Effector memory CD4-positive, alpha-beta T cell (primary cell): Measurements from ENCODE around the gene GABRA6.
"Not testable (repeated sequence)": the region's sequence is repeated elsewhere in the genome, so short reads cannot be mapped to it uniquely, and the experiment has no call there.

Experiments used
- DNase-seq, 3 donors: peaks; one replicate each; pipeline ENCODE4 v3.0.0-alpha.2; 2020
- H3K27ac ChIP-seq: 2 replicates; pipeline ENCODE4 v1.7.0; 2013; ENCODE audit warnings: mild to moderate bottlenecking, low read length, moderate library complexity; ENCODE audit not compliant: insufficient read depth, poor library complexity, severe bottlenecking
- H3K27me3 ChIP-seq: replicated peaks from 2 replicates; pipeline ENCODE4 v1.7.0; 2013; ENCODE audit warnings: mild to moderate bottlenecking, low read length; ENCODE audit not compliant: insufficient read depth, control insufficient read depth, poor library complexity, severe bottlenecking
- H3K36me3 ChIP-seq: 2 replicates; pipeline ENCODE4 v1.7.0; 2013; ENCODE audit warnings: mild to moderate bottlenecking, low read length, moderate library complexity; ENCODE audit not compliant: control insufficient read depth, insufficient read depth
- H3K4me1 ChIP-seq: 2 replicates; pipeline ENCODE4 v1.7.0; 2013; ENCODE audit warnings: low read length, mild to moderate bottlenecking; ENCODE audit not compliant: control insufficient read depth, insufficient read depth, poor library complexity, severe bottlenecking
- H3K4me3 ChIP-seq: 2 replicates; pipeline ENCODE4 v1.7.0; 2013; ENCODE audit warnings: low read length, low read depth, mild to moderate bottlenecking; ENCODE audit not compliant: insufficient read depth, poor library complexity, severe bottlenecking
- H3K9me3 ChIP-seq: 2 replicates; pipeline ENCODE4 v1.7.0; 2013; ENCODE audit warnings: mild to moderate bottlenecking, low read length, moderate library complexity; ENCODE audit not compliant: control insufficient read depth
- total RNA-seq, 3 donors: gene quantifications; one replicate each; lab custom pipeline; 2026; lab: John Stamatoyannopoulos, UW

Gene GABRA6
- total RNA-seq: 0 reads per million in 3 donors

DNA sequence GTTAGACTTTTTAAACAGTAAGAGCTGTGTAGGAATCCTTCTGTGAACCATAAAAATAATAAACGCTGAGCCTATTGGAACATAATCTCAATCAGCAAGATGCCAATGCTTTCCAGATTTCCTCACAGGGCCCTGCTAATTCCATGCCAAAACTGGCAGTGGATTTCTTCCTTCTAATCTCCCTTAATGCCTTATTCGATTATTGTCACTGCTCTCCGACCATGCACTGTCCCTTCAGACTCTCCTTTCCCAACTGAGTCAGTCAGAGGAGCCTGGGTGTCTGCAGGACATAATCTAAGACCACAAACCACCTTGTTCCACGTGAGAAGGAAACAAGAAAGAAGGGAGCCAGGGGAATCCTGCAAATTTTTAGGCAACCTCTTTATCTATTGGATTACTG, at the start of gene GABRA6:
Gene GABRA6 (plus strand): TSS at position 261 of the 400 bp plus-strand sequence. CDS start 269 bp downstream, outside the sequence.
- Histone ChIP-seq H3K4me1 (no peaks in the 10 kb centered on the region), H3K36me3 (no peaks in the 10 kb centered on the region), H3K9me3 (peaks cover 4% of the 10 kb centered on the region), H3K27me3 (no peaks in the 10 kb centered on the region), H3K27ac (no peak within 1 kb of the TSS), H3K4me3 (no peak within 1 kb of the TSS)
- DNase-seq: no peak

DNA sequence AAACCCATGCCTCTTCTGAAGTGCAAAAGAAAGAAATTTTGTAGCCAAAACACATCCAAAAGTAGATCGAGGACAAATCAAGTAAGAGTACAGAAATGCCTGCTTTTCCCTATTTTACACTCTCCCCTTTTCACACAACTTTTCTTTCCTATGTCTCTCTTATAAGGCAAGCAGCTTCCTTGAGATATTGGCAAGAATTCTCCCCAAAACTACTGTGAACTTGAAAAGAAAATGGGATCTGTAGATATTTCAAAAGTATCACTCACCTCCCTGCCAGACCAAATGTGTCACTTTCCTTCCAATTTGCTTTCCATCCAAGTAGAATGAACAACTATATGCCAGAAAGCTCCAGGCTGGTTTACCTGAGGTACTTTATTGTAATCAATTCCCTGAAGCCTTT, 47.9 kb upstream of the GABRA6 start:
- Histone ChIP-seq H3K27me3 (no peaks in the 10 kb centered on the region), H3K4me3 (no peak overlapping the region), H3K27ac (no peak overlapping the region), H3K4me1 (no peaks in the 10 kb centered on the region), H3K9me3 (no peaks in the 10 kb centered on the region), H3K36me3 (no peaks in the 10 kb centered on the region)
- no peak for DNase-seq

DNA sequence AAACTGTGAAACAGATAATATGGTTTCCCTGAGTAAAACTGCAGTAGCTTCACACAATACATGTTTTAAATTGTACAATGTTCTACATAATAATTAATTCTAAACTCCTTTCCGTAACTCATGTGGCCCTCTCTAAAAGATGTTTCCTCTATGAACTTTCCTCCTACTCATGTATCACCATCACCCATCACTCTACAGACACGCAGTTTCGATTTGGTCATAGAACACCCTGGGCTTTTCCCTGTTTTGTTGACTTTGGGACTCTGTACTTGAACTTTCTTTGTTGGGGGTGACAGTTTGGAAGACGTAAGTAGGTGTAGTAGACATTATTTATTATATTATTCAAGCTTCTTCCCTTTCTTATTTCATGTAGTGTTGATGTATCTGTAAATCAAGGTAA, 44.1 kb upstream of the GABRA6 start:
- Histone ChIP-seq H3K27ac (no peak overlapping the region), H3K4me1 (no peaks in the 10 kb centered on the region), H3K4me3 (no peak overlapping the region), H3K36me3 (no peaks in the 10 kb centered on the region), H3K27me3 (no peaks in the 10 kb centered on the region), H3K9me3 (no peaks in the 10 kb centered on the region)
- DNase-seq: no peak

DNA sequence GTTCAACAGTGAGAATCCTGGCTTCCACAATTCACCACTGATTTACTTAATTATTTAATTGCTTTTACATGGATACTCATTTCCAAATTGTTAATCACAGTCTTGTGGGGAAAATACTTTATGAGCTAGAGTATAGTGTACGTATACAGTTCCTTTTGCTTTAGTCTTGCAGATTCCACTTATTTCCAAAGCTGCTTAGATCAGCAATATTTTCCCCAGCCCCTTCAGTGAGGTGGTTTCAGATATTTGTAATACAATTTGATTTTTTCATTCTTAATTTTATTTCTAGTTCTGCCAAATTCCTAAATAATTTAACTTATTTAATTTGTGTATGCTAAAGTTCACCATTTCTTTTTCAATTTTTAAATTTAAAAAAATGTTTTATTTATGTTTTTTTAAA, 40.3 kb upstream of the GABRA6 start:
- Histone ChIP-seq H3K4me1 (no peaks in the 10 kb centered on the region), H3K9me3 (no peaks in the 10 kb centered on the region), H3K36me3 (no peaks in the 10 kb centered on the region), H3K4me3 (no peak overlapping the region), H3K27ac (no peak overlapping the region), H3K27me3 (no peaks in the 10 kb centered on the region)
- DNase-seq: no peak

DNA sequence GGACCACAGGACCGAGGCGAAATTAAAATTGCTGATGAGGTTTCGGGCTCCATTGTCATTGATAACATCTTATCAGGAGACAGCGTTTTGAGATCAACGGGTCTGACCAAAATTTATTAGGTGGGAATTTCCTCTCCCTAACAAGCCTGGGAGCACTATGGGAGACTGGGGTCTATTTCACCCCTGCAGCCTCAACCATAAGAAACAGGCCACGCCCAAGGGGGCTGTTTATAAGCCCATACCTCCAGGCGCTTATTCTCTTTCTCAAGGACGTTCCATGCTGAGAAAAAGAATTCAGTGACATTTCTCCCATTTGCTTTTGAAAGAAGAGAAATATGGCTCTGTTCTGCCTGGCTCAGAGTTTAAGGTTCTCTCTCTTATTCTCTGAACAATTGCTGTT, 33.6 kb upstream of the GABRA6 start:
- not testable (repeated sequence) for DNase-seq, H3K27ac ChIP-seq, H3K27me3 ChIP-seq, H3K36me3 ChIP-seq, H3K4me1 ChIP-seq, H3K4me3 ChIP-seq, H3K9me3 ChIP-seq

DNA sequence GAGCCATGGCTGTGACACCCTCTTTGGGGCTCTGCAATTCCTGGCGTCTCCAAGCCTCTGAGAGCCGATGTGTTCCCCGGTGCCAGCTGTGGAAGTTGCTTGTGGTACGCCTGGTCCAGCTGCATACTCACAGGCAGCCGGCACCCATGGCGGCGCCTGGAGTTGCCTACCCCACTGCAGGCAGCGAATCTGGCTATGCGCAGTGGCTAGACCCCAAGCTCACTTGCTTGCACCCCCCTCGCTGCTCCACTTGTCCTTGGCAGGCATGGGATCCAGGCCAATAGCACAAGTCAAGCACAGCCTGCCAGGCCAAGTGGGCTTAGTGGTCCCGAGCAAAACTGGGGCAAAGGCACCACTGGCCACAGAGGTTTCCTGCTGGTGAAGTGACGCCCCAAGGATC, 24.7 kb upstream of the GABRA6 start:
- Histone ChIP-seq H3K36me3 (no peaks in the 10 kb centered on the region), H3K4me1 (no peaks in the 10 kb centered on the region), H3K27ac (no peak overlapping the region), H3K4me3 (no peak overlapping the region), H3K27me3 (no peaks in the 10 kb centered on the region), H3K9me3 (no peaks in the 10 kb centered on the region)
- no peak for DNase-seq

DNA sequence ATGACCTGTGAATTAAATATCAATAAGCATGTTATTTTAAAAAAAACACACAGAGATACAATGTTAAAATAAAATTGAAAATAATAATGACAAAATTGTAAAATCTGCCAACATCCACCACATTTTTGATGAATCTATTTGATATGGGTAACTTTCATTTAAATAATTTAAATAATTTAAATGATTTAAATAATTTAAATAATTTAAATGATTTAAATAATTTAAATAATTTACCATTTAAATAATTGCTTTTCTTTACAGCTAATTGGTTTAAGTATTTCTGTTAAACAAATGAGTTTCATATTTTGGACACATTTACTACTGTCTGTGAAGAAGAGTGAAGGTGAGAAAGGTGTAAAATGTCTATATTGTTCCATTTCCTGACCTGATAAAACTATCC, 22.1 kb upstream of the GABRA6 start:
- no peaks in the 10 kb centered on the region for H3K4me1 ChIP-seq
- no peak for DNase-seq
- no peaks in the 10 kb centered on the region for H3K9me3 ChIP-seq
- H3K27ac ChIP-seq: no peak overlapping the region
- no peaks in the 10 kb centered on the region for H3K27me3 ChIP-seq
- no peak overlapping the region for H3K4me3 ChIP-seq
- H3K36me3 ChIP-seq: no peaks in the 10 kb centered on the region

DNA sequence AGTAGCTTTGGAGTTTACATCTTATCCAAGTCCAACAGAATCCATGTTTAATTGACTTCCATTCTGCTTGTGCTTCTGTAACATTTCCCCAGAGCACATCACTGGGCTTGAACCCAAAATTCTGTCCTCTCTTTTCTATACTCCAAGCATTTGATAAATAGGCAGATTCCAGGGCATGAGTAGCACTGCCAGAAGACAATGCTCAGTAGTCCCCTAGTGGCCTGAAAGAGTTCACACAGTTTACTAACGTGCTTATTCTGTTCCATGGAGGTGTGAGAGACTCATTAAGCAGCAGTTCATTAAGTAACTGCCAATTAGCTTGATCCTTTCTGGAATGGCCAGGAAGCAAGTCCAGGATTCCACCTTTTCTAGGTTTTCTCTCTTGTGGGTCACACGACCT, 9.4 kb upstream of the GABRA6 start:
- H3K36me3 ChIP-seq: no peaks in the 10 kb centered on the region
- no peaks in the 10 kb centered on the region for H3K9me3 ChIP-seq
- H3K4me1 ChIP-seq: no peaks in the 10 kb centered on the region
- DNase-seq: no peak
- H3K27ac ChIP-seq: no peak overlapping the region
- no peak overlapping the region for H3K4me3 ChIP-seq
- no peaks in the 10 kb centered on the region for H3K27me3 ChIP-seq

DNA sequence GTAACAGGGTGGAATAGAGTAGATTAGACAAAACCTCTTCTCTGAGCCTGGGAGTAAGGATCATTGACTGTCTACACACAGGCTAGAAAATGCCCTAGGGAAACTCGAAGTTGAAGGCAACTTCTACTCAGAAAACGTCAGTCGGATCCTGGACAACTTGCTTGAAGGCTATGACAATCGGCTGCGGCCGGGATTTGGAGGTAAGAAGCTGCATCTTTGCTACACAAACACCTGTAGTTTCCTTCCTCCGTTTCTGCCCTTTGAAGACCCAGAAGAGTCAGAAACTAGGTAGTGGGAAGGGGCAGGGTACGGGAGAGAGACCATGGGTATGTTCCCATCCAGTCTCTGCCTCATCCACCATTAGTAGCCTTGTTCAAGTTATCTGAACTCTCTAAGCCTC, 628 bp downstream of the GABRA6 start:
- Histone ChIP-seq H3K36me3 (no peaks in the 10 kb centered on the region), H3K4me3 (no peak overlapping the region), H3K27ac (no peak overlapping the region), H3K9me3 (peaks cover 4% of the 10 kb centered on the region), H3K27me3 (no peaks in the 10 kb centered on the region), H3K4me1 (no peaks in the 10 kb centered on the region)
- no peak for DNase-seq

DNA sequence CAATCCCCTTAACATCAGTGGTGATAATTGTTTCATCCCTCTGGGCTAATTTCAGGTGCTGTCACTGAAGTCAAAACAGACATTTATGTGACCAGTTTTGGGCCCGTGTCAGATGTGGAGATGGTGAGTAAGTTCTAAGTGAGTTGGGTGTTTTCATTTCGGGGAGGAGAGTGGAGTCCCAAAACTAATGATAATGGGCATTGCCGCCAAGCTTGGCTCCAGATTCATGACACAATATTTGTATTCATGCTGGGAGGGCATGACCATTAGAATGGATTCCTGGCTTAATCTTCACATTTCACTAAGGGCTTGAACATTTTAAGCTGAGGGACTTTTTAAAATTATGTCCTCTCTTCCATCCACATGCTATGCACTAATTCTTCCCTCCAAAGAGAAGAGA, 1.4 kb downstream of the GABRA6 start:
- no peaks in the 10 kb centered on the region for H3K4me1 ChIP-seq
- no peaks in the 10 kb centered on the region for H3K36me3 ChIP-seq
- peaks cover 4% of the 10 kb centered on the region for H3K9me3 ChIP-seq
- no peak overlapping the region for H3K27ac ChIP-seq
- no peaks in the 10 kb centered on the region for H3K27me3 ChIP-seq
- DNase-seq: no peak
- H3K4me3 ChIP-seq: no peak overlapping the region

DNA sequence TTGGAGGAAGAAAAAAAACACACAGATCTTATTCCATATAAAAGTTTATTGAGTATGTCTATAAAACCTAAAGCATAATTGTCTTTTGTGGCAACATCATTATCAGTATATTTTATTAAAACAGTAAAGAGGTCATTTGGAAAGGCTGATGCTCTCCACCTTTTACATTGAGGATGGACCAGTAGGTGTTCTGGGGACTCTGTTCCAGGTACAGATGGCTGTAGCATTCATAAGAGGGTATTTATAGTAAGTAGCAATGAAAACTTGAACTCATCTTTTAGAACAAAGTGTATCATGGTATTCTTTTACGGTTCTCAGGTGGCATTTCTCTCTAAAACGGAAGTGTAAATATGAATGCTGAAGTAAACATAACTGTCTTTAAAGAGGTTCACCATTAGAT, 1.8 kb downstream of the GABRA6 start:
- Histone ChIP-seq H3K4me3 (no peak overlapping the region), H3K9me3 (peaks cover 4% of the 10 kb centered on the region), H3K4me1 (no peaks in the 10 kb centered on the region), H3K27ac (no peak overlapping the region), H3K36me3 (no peaks in the 10 kb centered on the region), H3K27me3 (no peaks in the 10 kb centered on the region)
- DNase-seq: no peak
